ENCODE measurements around the gene TPBGL.

- TF ChIP-seq POLR2A (IDR thresholded peaks at IDR 0.05) (no peak), CTCF (IDR thresholded peaks at IDR 0.05) (no peak), POLR2AphosphoS5 (IDR thresholded peaks at IDR 0.05) (no peak), EP300 (IDR thresholded peaks at IDR 0.05) (no peak)
Measured at GRCh38 chr11:75239531-75240290, 863 bp upstream of the TPBGL start.

Measured in suprapubic skin (tissue), 4 donors.